WTC11 (cell line): ENCODE data around the gene CDC42EP4. TPM values are rescaled to one million over a fixed set of nuclear protein-coding genes. Genes with fewer than 3 reads are reported as not detected.

Experiments used
- ATAC-seq: fragments of 200-7000 bp; cut with Tn5 transposase; 2 replicates; pipeline ENCODE4 v1.10.0; 2021; ENCODE audit warnings: mild to moderate bottlenecking, moderate library complexity
- CTCF ChIA-PET: fragments of 300-600 bp; sonication (Branson Sonifier 250); formaldehyde crosslinking; loops from one replicate; lab custom pipeline; 2021; ENCODE audit warnings: antibody characterized with exemption; lab: Charles Lee
- POLR2A ChIA-PET: fragments of 350-600 bp; sonication (Branson Sonifier 250); formaldehyde crosslinking; loops from one replicate; lab custom pipeline; 2021; ENCODE audit warnings: antibody characterized with exemption; lab: Charles Lee
- DNase-seq: peaks from one replicate; pipeline ENCODE4 v3.0.0; 2021; ENCODE audit warnings: low spot score
- H3K27ac Mint-ChIP-seq: 2 replicates; pipeline ENCODE4 v1.8.0; 2021; ENCODE audit warnings: mixed read lengths
- H3K27me3 Mint-ChIP-seq: 2 replicates; pipeline ENCODE4 v1.8.0; 2021; ENCODE audit warnings: low read depth, mild to moderate bottlenecking, moderate library complexity, mixed read lengths
- H3K36me3 Mint-ChIP-seq: 2 replicates; pipeline ENCODE4 v1.8.0; 2021; ENCODE audit warnings: mixed read lengths
- H3K4me1 Mint-ChIP-seq: 2 replicates; pipeline ENCODE4 v1.8.0; 2022; ENCODE audit warnings: mixed read lengths
- H3K4me3 Mint-ChIP-seq: 2 replicates; pipeline ENCODE4 v1.8.0; 2021; ENCODE audit warnings: mild to moderate bottlenecking, moderate library complexity, mixed read lengths
- H3K9me3 Mint-ChIP-seq: 2 replicates; pipeline ENCODE4 v1.8.0; 2021; ENCODE audit warnings: mixed read lengths
- AR ChIP-seq: fragments of 250-450 bp; sonication (Bioruptor Pico); IDR thresholded peaks from 2 replicates; pipeline ENCODE4 v1.9.0; 2021; ENCODE audit warnings: mild to moderate bottlenecking
- ATF1 ChIP-seq: sonication (generic); formaldehyde crosslinking; IDR thresholded peaks from 2 replicates; pipeline ENCODE4 v1.8.1; 2023; ENCODE audit warnings: mild to moderate bottlenecking, moderate library complexity, missing genetic modification reagents
- ATF6 ChIP-seq: sonication (generic); formaldehyde crosslinking; IDR thresholded peaks from 2 replicates; pipeline ENCODE4 v1.8.1; 2023; ENCODE audit warnings: mild to moderate bottlenecking, missing genetic modification reagents
- EMX1 ChIP-seq: fragments of 250-450 bp; sonication (Bioruptor Pico); IDR thresholded peaks from 2 replicates; pipeline ENCODE4 v1.8.0; 2021; ENCODE audit warnings: mild to moderate bottlenecking
- FOXP4 ChIP-seq: sonication (generic); formaldehyde crosslinking; IDR thresholded peaks from 2 replicates; pipeline ENCODE4 v1.8.0; 2022; ENCODE audit warnings: mild to moderate bottlenecking, missing genetic modification reagents
- GTF2I ChIP-seq: fragments of 250-450 bp; sonication (Bioruptor Pico); conservative IDR thresholded peaks from 2 replicates; pipeline ENCODE4 v1.4.0; 2021; ENCODE audit warnings: mild to moderate bottlenecking
- JUN ChIP-seq: sonication (generic); formaldehyde crosslinking; IDR thresholded peaks from 2 replicates; pipeline ENCODE4 v1.8.0; 2023; ENCODE audit warnings: mild to moderate bottlenecking, missing genetic modification reagents
- MXD4 ChIP-seq: fragments of 250-450 bp; sonication (Bioruptor Pico); IDR thresholded peaks from 2 replicates; pipeline ENCODE4 v1.8.0; 2021; ENCODE audit warnings: mild to moderate bottlenecking, moderate library complexity, borderline replicate concordance
- NFATC4 ChIP-seq: fragments of 250-450 bp; sonication (Bioruptor Pico); IDR thresholded peaks from 2 replicates; pipeline ENCODE4 v1.9.0; 2021; ENCODE audit warnings: mild to moderate bottlenecking
- NR2C2 ChIP-seq: sonication (generic); formaldehyde crosslinking; IDR thresholded peaks from 2 replicates; pipeline ENCODE4 v1.8.0; 2022; ENCODE audit warnings: mild to moderate bottlenecking, missing genetic modification reagents
- PRDM15 ChIP-seq: sonication (generic); formaldehyde crosslinking; IDR thresholded peaks from 2 replicates; pipeline ENCODE4 v1.8.0; 2022; ENCODE audit warnings: missing genetic modification reagents
- STAT6 ChIP-seq: sonication (generic); formaldehyde crosslinking; conservative IDR thresholded peaks from 2 replicates; pipeline ENCODE4 v1.8.1; 2023; ENCODE audit warnings: mild to moderate bottlenecking, low read depth, missing genetic modification reagents, moderate library complexity
- TEAD1 ChIP-seq: sonication (generic); formaldehyde crosslinking; IDR thresholded peaks from 2 replicates; pipeline ENCODE4 v1.8.0; 2022; ENCODE audit warnings: mild to moderate bottlenecking, missing genetic modification reagents
- ZMAT4 ChIP-seq: fragments of 250-450 bp; sonication (Bioruptor Pico); IDR thresholded peaks from 2 replicates; pipeline ENCODE4 v1.9.0; 2021; ENCODE audit warnings: mild to moderate bottlenecking
- ZNF232 ChIP-seq: sonication (generic); formaldehyde crosslinking; IDR thresholded peaks from 2 replicates; pipeline ENCODE4 v1.8.0; 2022; ENCODE audit warnings: mild to moderate bottlenecking, missing genetic modification reagents
- ZNF263 ChIP-seq: sonication (generic); formaldehyde crosslinking; IDR thresholded peaks from 2 replicates; pipeline ENCODE4 v1.8.1; 2022; ENCODE audit warnings: low read depth, mild to moderate bottlenecking, moderate library complexity, missing genetic modification reagents
- ZNF423 ChIP-seq: fragments of 250-450 bp; sonication (Bioruptor Pico); IDR thresholded peaks from 2 replicates; pipeline ENCODE4 v2.1.2; 2022; ENCODE audit warnings: mild to moderate bottlenecking, moderate library complexity
- total RNA-seq: library from RNA; stranded (reverse); gene quantifications from 3 replicates; pipeline ENCODE4 v1.2.3, GENCODE V29; 2021

CDC42EP4 gene
- total RNA-seq, 1 experiment from 2014 or later = 18.8 TPM

- TF ChIP-seq MXD4 (CRISPR knock-in tag) (no peak), NFATC4 (CRISPR knock-in tag) (no peak), JUN (CRISPR knock-in tag) (no peak), EMX1 (no peak), STAT6 (CRISPR knock-in tag) (no peak), ATF6 (CRISPR knock-in tag) (no peak), GTF2I (no peak), FOXP4 (no peak), NR2C2 (CRISPR knock-in tag) (no peak), ZNF232 (CRISPR knock-in tag) (no peak)
Observed at GRCh38 chr17:73324160-73324475, 12.3 kb upstream of the CDC42EP4 start (continued).

- ChIA-PET CTCF (interaction anchor here (0.6 to 0.9 kb wide), 3 partner anchors 14 to 51 kb away, joined by 3 read pairs; no protein-coding TSS in a partner anchor), POLR2A (no interaction called here)
- peaks cover 6% of the 10 kb centered on the region for H3K27me3 Mint-ChIP-seq
- peaks cover 32% of the 10 kb centered on the region for H3K4me1 Mint-ChIP-seq
- H3K9me3 Mint-ChIP-seq = no peaks in the 10 kb centered on the region
- H3K4me3 Mint-ChIP-seq = no peak overlapping the region
- no peak for ATAC-seq
- no peak for DNase-seq
- no peak overlapping the region for H3K27ac Mint-ChIP-seq
- no peaks in the 10 kb centered on the region for H3K36me3 Mint-ChIP-seq
- TF ChIP-seq FOXP4 = no peak
- no peak for TF ChIP-seq ZNF423 (CRISPR knock-in tag)
- TF ChIP-seq ZMAT4 (CRISPR knock-in tag) = no peak
- no peak for TF ChIP-seq TEAD1 (CRISPR knock-in tag)
- TF ChIP-seq AR (CRISPR knock-in tag) = no peak
- no peak for TF ChIP-seq GTF2I
- TF ChIP-seq ZNF263 (CRISPR knock-in tag) = no peak
- no peak for TF ChIP-seq ATF1
- TF ChIP-seq PRDM15 (CRISPR knock-in tag) = no peak
Observed at GRCh38 chr17:73323409-73324159, 11.8 kb upstream of the CDC42EP4 start.
